ENCODE measurements around the gene PTGIR. TPM values are rescaled to one million over a fixed set of nuclear protein-coding genes. Genes with fewer than 3 reads are reported as not detected.
A peak's percentile ranks its signal among the peaks of the same experiment; 100 is the strongest.
"Not testable (repeated sequence)": the region's sequence is repeated elsewhere in the genome, so short reads cannot be mapped to it uniquely, and the experiment has no call there.

PTGIR gene
- total RNA-seq, 1 experiment from 2014 or later = not detected

DNA sequence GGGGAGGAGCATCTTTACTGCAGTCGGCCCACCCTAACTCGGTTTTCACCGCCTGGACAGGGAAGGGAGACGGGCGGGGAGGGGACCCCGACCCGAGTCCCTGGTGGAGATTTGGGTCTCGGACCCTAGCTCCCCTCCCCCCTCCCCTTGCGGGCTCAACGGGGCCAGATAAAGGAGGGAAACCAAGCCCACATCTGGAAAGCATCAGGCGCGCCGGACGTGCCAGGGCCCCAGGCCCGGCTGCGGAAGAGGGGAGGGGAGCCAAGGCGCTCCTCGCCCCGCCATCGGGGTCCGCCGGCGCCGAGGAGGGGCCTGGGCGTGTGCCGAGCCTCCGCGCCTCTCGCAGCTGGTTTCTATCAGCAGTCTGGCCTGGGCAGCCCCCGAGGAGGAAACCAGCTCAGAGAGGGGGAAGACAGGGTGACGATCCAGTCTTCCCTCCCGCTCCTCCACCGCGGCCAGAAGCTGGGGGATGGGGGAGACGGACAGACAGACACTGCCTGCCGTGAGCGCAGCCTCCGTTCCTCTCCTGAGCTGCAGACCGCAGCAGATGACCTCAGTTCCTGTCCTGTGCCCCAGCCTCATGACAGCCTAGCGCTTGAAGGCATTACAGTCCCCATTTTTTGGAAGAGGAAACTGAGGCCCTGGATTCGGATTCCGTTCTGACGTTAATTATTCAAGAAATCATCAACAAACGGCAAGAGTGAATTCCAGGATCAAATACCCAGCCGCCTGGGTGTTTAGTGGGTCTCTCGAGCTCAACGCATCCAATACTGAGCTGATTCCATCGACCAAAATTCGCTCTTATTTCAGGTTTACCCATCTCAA lies 14.7 kb upstream of the PTGIR start:
- no peak for DNase-seq (ENCODE audit: low read depth)

DNA sequence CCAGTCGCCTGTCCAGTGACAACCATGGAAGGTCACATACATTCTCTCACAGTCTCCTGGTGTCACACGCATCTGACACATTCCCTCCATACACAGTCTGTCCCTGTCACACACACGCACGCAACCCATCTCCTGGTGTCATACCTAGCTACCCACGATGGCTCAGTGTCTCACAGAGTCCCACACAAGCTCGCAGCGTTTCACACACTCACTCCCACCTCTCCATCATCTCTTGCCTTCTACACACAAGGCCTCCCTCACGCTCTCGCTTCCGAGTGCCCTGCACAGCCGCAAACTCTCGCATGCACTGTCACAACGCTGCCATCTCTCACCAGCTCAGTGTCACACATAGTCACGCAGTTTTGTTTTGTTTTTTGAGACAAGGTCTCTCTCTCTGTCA lies 12.3 kb upstream of the PTGIR start:
- DNase-seq (ENCODE audit: low read depth) = no peak

DNA sequence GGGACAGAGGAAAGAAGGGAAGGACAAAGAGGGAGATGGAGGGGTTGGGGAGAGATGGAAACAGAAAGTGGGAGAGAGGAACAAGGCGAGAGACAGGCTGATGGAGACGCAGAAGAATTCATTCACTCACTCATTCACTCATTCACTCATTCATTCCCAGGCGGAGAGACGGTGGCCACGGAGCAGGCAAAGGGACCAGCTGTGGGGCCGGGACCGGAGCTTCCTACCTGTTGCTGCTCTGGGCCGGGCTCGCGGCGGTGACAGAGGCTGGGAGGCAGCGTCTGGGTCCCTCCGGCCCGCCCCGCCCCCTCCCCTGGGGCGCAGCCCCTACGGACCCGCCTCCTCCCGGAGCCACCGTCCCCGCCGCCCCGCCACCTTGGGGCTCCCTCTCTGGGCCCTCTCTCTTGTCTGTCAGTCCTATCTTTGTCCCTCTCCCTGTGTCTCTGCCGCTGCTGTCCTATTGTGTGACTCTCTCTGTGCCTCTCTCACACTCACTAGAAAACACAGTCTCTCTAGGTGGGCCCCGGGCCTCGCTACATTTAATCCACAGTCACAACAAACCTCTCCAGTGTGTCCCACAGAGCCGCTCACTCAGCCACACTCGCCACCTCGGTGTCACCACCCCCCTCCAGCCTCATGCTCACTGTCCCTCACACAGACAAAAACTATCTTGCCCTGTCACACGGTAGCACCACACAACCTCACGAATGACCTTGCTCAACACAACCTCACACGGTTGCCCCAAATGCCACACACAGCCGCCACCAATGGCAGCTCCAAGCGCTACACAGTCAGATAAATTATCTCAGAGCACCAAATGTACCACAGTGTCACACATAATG lies 11.3 kb upstream of the PTGIR start, which contains the start of gene GNG8:
GNG8 (minus strand) TSS at position 283 of the 842 bp plus-strand sequence. CDS start 1,520 bp downstream, outside the sequence.
- DNase-seq (ENCODE audit: low read depth) = no peak

DNA sequence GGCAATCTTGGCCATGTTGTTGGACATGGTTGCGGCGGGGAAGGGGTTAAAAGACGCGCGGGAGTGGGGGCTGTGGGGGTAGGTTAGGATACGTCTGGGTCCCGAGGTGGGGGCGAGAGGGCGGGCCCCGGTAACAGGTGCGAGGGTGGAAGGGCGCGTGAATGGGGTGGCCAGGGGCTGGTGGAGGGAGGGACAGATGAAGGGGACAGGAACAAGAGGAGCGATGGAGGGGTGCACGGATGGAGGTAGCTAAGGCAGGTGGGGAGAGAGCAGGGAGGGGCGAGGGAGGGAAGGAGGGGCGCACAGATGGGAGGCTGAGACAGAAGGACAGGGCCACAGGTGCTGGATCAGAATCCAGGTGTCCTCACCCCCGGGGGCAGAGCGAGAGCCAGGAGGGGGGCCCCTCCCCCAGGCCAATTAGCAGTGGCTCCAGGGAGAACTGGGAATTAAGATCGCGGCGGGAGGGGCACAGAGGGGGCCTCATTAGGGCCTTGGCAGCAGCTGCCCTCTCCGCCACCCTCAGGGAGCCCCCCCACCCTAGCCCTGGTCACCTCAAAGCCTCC lies 9.8 kb upstream of the PTGIR start:
- DNase-seq (ENCODE audit: low read depth) = no peak

DNA sequence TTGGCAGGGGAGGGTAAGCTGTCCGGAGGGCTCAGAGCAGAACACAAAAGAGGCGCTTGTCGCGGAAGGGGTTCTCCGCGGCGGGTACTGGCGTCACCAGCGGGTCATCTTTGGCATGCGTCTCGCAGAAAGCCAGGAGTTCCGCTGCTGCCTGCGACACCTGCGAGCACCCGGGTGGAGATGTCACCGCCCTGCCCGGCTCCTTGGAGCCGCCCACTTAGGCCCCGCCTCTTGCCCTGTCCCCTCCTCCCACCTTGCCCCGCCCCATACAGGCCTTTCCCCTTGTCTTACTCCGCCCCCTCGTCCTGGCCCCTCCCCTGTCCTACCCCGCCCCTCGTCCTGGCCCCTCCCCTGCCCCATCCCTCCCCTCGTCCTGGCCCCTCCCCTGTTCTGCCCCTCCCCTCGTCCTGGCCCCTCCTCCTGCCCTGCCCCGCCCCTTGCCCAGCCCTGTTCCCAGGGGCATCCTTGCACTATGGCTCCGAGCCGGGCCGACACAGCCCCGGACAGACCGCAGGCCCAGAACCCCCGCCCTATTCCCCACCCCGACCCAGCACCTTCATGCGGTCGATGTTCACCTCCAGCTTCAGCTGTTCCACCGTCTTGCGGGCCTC lies 9.3 kb upstream of the PTGIR start:
- DNase-seq (ENCODE audit: low read depth) = peak; percentile 69

DNA sequence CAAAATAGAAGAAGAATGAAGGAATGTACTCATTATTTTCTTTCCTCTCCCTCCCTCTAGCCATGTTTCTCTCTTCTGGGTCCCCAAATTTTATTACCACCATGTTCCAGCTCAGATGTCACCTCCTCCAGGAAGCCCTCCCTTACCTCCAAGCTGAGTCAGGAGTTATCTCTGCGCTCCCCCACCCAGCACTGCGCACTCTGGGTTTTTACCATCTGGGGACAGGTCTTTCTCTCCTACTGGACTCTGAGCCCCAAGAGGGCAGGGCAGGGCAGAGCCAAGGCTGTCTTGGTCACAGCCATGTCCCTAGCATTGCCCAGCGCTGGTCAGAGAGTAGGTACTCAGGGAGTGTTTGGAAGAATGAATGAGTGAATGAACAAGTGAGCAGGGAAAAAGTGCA lies 8.2 kb upstream of the PTGIR start:
- DNase-seq (ENCODE audit: low read depth) = no peak

DNA sequence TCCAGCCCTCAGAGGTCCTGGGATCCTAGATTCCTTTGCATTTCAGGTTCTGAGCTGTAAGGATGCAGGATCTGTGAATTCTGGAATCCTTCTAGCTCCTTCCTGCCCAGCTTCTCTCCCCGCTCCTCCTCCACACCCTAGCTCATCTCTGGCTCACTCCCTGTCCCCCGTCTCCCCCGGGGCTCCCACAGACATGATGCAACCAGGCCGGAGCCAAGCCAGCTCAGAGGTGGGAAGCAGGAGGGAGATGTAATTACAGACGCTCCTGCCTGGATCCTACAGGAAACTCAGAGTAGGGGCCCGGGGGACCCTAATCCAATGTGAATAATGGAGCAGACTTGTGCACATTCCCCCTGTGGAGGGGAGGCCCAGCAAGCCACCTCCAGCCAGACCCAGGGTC lies 6.6 kb upstream of the PTGIR start:
- DNase-seq (ENCODE audit: low read depth) = no peak

DNA sequence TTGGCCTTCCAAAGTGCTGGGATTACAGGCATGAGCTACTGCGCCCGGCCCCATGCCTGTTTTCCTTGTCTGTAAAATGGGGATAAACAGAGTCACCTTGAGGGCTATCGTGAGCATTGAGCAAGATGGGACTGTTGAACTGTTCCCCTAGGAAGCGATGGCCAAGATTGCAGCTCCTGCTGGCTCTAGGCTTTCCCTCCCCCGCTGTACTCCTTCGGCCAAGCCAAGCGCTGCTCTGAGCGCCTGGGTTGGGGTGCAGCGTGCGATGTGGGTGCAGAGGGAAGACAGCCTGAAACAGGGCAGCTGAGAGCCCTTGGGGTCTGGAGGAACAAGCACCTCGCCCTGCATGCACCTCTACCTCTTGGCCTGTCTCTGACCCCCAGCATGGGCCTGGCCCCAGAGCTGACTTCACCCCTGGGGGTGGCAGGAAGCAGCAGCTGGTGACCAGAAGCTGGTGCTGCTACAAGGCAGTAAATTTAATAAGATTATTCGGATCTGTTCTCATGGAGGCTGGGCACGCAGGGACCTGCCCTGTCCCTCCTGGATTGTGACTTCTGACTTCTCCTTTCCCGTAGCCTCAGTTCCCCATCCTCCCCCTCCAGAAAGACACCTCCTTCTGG lies 5.8 kb upstream of the PTGIR start:
- no peak for DNase-seq (ENCODE audit: low read depth)

DNA sequence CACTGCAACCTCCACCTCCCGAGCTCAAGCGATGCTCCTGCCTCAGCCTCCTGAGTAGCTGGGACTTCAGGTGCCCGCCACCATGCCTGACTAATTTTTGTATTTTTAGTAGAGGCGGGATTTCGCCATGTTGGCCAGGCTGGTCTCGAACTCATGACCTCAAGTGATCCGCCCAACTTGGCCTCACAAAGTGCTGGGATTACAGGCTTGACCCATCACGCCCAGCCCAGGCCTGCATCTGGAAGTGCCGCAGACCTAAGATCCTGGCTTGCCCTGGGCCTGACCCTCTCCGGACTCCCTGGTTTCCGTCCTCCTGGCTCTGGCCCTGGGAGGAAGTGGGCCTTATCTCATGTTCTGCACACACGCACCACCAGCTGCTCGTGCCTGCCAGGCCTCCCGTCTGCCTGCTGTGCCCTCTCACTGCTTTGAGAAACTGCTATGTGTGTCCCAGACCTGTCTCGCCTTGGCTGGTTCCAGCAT lies 4.7 kb upstream of the PTGIR start:
- DNase-seq (ENCODE audit: low read depth) = no peak

DNA sequence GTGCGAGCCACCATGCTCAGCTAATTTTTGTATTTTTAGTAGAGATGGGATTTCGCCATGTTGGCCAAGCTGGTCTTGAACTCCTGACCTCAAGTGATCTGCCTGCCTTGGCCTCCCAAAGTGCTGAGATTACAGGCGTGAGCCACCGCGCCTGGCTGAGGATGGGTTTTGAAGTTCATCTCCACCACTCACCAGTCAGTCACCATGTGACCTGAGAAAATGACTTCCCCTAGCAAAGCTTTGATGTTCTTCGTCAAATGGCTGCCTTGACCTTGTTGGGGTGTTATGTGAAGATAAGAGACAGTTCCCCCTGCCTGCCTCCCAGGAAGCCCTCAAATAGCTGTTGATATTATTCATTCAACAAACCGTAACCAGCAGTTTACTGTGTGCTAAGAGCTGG lies 4.1 kb upstream of the PTGIR start:
- not testable (repeated sequence) for DNase-seq (ENCODE audit: low read depth)

DNA sequence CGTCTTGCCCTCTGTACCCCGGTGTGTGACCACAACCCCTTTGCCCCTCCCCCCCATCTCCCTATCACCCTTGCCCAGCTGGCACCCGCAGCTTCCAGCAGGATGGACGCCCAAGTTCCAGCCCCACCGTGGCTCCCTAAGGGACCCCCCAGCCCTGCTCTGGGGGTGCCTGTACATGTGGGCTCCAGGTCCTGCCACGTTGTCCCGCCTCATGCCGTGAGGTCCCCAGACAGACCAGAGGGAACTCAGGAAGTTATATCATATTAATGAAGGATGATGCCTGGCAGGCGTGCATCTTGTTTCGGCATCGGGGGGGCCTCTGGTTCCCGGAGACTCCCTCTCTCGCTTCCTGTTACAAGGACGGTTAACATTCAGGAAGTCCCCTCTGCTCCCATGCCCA lies 1.6 kb upstream of the PTGIR start:
- DNase-seq (ENCODE audit: low read depth) = no peak

DNA sequence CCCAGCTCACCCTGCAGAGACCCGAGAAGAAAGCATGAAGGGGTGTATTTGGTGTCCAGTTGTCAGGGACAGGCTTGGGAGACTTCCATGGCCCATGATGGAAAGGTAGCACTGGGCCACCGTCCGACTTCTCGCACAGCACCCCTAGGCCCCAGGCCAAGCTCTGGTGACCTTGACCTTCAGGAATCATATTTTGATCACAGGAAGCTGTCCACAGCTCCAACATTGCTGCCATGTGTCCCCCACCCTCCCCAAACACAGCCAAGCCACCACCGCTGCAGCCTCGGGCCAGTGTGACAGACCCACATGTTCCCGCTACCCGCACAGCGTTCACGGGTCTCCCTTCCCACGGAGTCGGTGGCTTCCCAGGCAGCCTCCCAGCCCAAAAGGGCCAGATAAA lies 842 bp upstream of the PTGIR start:
- no peak for DNase-seq (ENCODE audit: low read depth)

DNA sequence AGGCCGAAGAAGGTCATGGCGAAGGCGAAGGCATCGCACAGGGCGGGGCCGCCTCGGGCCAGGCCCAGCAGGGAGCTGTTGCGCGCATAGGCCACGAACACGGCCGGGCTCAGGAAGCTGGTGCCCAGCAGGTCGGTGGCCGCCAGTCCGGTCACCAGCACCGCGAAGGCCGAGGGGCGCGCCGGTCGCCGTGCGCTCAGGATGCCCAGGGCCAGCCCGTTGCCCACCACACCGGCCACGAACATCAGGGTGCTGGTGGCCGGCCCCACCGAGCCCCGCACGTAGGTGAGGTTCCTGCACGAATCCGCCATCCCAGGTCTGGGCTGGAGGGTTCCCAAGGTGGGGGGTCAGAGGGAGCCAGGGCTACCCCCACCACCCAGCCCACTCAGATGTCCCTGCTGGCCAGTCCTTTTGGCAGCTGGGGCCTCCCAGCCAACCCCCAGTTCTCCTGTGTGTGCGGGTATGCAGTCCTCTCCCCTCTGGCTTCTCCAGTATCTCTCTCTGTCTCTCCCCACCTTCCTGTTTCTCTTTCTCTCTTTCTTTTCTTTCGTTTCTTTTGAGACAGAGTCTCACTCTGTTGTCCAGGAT lies 880 bp downstream of the PTGIR start:
- DNase-seq (ENCODE audit: low read depth) = no peak

DNA sequence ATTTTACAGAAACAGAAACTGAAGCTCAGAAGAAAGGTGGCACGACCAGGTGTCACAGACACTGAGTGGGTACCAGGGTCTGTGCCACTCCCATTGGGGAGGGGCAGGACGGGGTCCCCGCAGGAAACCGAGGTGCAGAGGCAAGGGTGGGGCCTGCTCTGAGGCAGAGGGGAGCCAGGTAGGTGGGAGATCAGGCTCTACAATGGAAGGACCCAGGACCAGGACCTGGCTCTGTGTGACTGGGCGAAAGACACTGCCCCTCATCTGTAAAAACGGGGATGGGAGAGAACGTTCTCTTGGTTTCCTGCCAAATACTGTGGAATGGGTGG lies 2.8 kb downstream of the PTGIR start:
- no peak for DNase-seq (ENCODE audit: low read depth)

DNA sequence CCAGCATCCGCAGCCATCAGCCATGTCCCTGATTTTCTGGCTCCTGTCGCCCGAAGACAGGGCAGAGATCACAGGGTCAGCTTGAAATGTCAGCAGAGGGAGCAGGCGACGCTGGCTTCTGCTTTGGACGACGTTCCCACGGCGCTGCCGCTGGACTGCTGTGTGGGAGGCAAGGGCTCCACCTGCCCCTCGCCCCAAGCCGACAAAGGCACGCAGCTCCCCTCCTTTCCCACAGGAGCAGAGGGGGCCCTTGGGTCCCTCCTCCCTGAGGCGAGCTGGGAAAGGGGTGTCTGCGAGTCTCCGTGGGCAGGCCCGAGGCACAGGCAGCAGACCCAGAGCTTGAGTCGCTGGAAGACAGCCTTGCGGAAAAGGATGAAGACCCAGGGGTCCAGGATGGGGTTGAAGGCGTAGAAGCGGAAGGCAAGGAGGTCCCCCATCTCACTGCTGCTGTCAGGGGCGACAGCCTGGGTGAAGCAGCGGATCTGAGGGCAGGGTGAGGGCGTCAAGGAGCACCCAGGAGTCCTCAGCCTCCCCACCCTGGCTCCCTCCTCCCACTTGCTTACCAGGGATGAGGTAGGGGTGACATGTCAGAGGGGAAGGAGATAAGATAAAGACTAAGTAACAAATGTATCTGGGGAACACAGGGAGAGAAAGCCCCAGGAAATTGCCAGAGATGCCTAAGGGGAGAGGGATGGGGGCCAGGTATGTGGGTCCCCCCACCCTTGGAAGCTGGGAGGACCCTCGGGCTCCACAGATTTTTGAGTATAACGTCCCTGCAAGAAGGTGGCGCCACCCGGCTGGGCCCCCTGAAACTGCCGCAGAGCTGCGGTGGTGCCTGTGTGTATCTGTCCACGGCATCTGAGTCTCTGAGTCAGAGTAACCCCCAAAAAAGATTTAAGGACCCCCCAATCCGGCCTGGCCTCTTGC lies 3.4 kb downstream of the PTGIR start:
- DNase-seq (ENCODE audit: low read depth) = no peak

DNA sequence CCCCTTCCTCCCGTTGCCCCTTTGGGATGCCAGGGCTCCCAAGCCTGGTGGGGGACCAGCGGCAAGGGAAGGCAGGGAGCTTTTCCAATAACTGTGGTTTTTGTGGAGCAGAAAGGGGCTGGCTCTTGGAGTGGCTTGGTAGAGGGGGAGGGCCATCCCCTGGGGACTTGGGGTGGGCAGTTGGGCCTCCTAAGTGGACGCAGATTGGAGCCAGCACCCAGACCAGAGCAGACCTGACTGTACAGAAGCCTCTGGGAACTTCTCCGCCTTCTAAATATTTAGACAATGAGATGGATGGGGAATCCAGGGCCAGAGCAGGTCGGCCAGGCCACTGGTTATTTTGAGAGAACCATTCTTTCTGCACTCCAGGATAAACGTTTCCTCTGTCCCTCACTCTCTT lies 4.2 kb downstream of the PTGIR start:
- no peak for DNase-seq (ENCODE audit: low read depth)

DNA sequence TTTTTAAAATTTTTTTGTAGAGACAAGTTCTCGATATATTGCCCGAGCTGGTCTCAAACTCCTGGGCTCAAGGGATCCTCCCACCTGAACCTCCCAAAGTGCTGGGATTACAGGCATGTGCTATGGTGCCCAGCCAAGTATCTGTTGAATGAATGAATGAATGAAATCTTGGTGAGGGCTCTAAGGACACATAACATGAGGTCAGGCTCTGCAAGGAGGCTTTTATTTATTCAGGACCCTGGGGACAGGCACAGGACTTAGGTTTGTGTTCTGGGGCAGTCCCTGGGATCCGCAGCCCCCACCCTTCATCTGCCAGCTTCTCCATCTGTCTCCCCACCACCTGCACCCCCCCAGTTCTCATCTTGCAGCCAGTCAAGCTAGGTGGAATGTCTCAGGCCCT lies 4.6 kb downstream of the PTGIR start:
- no peak for DNase-seq (ENCODE audit: low read depth)

DNA sequence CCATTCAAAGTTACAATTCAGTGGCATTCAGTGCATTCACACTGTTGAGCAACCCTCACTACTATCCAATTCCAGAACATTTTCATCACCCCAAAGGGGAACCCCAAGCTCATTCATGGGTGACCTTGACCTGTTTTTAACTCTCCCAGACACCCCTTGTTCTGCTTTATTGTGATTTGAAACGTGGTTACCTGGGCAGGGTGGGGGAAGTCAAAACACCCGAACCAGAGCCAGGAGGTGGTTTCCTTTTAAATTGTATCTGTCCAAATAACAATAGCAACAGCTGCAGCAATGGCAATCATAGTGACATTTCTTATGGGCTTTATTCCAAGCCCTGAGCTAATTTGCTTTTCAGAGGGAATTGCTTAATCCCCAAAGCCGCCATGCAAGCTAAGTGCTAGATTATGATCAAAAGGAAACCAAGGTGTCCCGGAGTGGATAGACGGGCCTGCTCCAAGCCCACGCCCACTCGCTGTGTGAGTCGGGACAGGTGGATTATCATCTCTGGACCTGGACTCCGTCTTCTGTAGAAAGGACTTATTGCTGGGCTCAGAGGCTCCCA lies 6.1 kb downstream of the PTGIR start:
- no peak for DNase-seq (ENCODE audit: low read depth)

DNA sequence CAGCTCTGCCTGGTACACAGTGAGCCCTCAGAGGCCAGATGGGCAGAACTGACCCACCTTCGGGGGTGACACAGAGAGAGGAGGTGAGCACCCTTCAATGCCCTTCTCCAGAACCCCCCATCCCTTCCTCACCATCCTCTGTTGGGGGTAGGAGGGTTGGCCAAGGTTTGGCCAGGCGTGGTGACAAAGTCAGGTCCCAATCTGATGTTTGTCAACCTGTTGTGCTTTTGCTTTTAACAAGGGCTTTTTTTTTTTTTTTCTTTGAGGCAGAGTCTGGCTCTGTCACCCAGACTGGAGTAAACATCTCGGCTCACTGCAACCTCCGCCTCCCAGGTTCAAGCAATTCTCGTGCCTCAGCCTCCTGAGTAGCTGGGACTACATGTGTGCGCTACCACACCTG lies 7.3 kb downstream of the PTGIR start:
- DNase-seq (ENCODE audit: low read depth) = no peak

All from LHCN-M2 (cell line).